GM12878 (cell line): ENCODE results near the gene FOXO3. TPM values are rescaled to one million over a fixed set of nuclear protein-coding genes. Genes with fewer than 3 reads are reported as not detected.

Experiments
- ATAC-seq: fragments of 200-7000 bp; cut with Tn5 transposase; 3 replicates; pipeline ENCODE4 v1.9.1; 2020; ENCODE audit warnings: mild to moderate bottlenecking, moderate library complexity
- BruUV-seq: library from RNA; stranded (reverse); fragments of 400-500 nt; replicated peaks from 2 replicates; lab custom pipeline; 2021; lab: Mats Ljungman, UMichigan
- CTCF ChIA-PET: fragments of 300-600 bp; sonication (Branson Sonifier 250); formaldehyde crosslinking; extraction: SDS; loops from one replicate; lab custom pipeline; 2021; ENCODE audit warnings: inconsistent platforms; lab: Yijun Ruan, JAX
- POLR2A ChIA-PET: fragments of 350-600 bp; formaldehyde crosslinking; extraction: SDS; loops from one replicate; lab custom pipeline; 2021; ENCODE audit warnings: inconsistent platforms; lab: Charles Lee
- RAD21 ChIA-PET: fragments of 300-600 bp; sonication (Branson Sonifier 250); formaldehyde crosslinking; loops from one replicate; lab custom pipeline; 2023; ENCODE audit warnings: antibody characterized with exemption; ENCODE audit not compliant: unreplicated experiment; lab: Charles Lee
- SMC1A ChIA-PET: fragments of 300-600 bp; sonication (Branson Sonifier 250); formaldehyde crosslinking; loops from one replicate; lab custom pipeline; 2023; ENCODE audit not compliant: unreplicated experiment, uncharacterized antibody; lab: Charles Lee
- DNase-seq: peaks from one replicate; pipeline ENCODE4 v3.0.0-alpha.2; 2011; ENCODE audit warnings: low read depth, low spot score
- FAIRE-seq: peaks from 3 replicates; lab custom pipeline; 2011; peaks lifted over from hg19 to GRCh38; lab: Jason Lieb, UNC
- H2AFZ ChIP-seq: 2 replicates; pipeline ENCODE4 v1.6.0; 2011; ENCODE audit warnings: low read depth, low read length, control low read depth; ENCODE audit not compliant: control insufficient read depth
- H3K27ac ChIP-seq: 2 replicates; pipeline ENCODE4 v1.5.1; 2011; ENCODE audit warnings: control low read depth; ENCODE audit not compliant: control insufficient read depth, insufficient read depth
- H3K27me3 ChIP-seq, 2 experiments: replicated peaks in 1 of 2; 2 replicates each; pipeline versions ENCODE4 v1.6.0 to v1.6.1; 2011; ENCODE audit warnings: low read length in 1 of 2; ENCODE audit not compliant: control insufficient read depth in 2 of 2, insufficient read depth in 2 of 2
- H3K36me3 ChIP-seq, 2 experiments: 2 replicates each; pipeline ENCODE4 v1.5.1; 2011; ENCODE audit warnings: low read length in 1 of 2; ENCODE audit not compliant: control insufficient read depth in 2 of 2, insufficient read depth in 2 of 2
- H3K4me1 ChIP-seq: 2 replicates; pipeline ENCODE4 v1.6.1; 2011; ENCODE audit warnings: mild to moderate bottlenecking, low read length, moderate library complexity, mixed read lengths; ENCODE audit not compliant: control insufficient read depth, insufficient read depth
- H3K4me2 ChIP-seq: 2 replicates; pipeline ENCODE4 v1.6.0; 2011; ENCODE audit warnings: control low read depth; ENCODE audit not compliant: control insufficient read depth, insufficient read depth
- H3K4me3 ChIP-seq: fragments of 200-600 bp; sonication (generic); 2 replicates; pipeline ENCODE4 v1.5.1; 2016
- H3K79me2 ChIP-seq: 2 replicates; pipeline ENCODE4 v1.6.0; 2011; ENCODE audit warnings: low read length; ENCODE audit not compliant: control insufficient read depth, insufficient read depth
- H3K9ac ChIP-seq: 2 replicates; pipeline ENCODE4 v1.8.0; 2011; ENCODE audit warnings: low read length, control low read depth, mixed read lengths; ENCODE audit not compliant: control insufficient read depth, insufficient read depth
- H3K9me3 ChIP-seq: replicated peaks from 3 replicates; pipeline ENCODE4 v1.5.1; 2011; ENCODE audit warnings: mild to moderate bottlenecking, low read length; ENCODE audit not compliant: control insufficient read depth, insufficient read depth
- H4K20me1 ChIP-seq: 2 replicates; pipeline ENCODE4 v1.6.0; 2011; ENCODE audit not compliant: control insufficient read depth, insufficient read depth
- BRCA1 ChIP-seq: IDR thresholded peaks from 2 replicates; pipeline ENCODE4 v1.6.1; 2011; ENCODE audit warnings: low read depth, low read length, improper control_type of control experiment
- CBX5 ChIP-seq: sonication (generic); IDR thresholded peaks from 2 replicates; pipeline ENCODE4 v1.6.1; 2016; ENCODE audit warnings: low read depth, moderate library complexity, mild to moderate bottlenecking, inconsistent platforms
- CEBPZ ChIP-seq: fragments of 150-350 bp; IDR thresholded peaks from 2 replicates; pipeline ENCODE4 v1.6.1; 2016; ENCODE audit warnings: low read depth, low read length
- E2F8 ChIP-seq: fragments of 450-650 bp; IDR thresholded peaks from 2 replicates; pipeline ENCODE4 v1.6.1; 2018; ENCODE audit warnings: mild to moderate bottlenecking, low read depth, moderate library complexity; ENCODE audit not compliant: partially characterized antibody
- ETV6 ChIP-seq, 2 experiments: fragments of 450-650 bp in 1 of 2; IDR thresholded peaks in 1 of 2; conservative IDR thresholded peaks in 1 of 2; 2 replicates each; pipeline ENCODE4 v1.6.1; 2014; ENCODE audit warnings: antibody characterized with exemption in 1 of 2, borderline replicate concordance in 1 of 2, low read depth in 1 of 2, mild to moderate bottlenecking in 1 of 2, moderate library complexity in 1 of 2
- KDM1A ChIP-seq: fragments of 200-600 bp; sonication (generic); IDR thresholded peaks from 2 replicates; pipeline ENCODE4 v1.6.1; 2016; ENCODE audit warnings: borderline replicate concordance
- NRF1 ChIP-seq: conservative IDR thresholded peaks from 2 replicates; pipeline ENCODE4 v1.6.1; 2011; ENCODE audit warnings: mild to moderate bottlenecking, low read depth, low read length, improper control_type of control experiment
- RFX5 ChIP-seq: IDR thresholded peaks from 2 replicates; pipeline ENCODE4 v1.6.1; 2011; ENCODE audit warnings: low read depth, low read length, improper control_type of control experiment
- SMAD1 ChIP-seq: fragments of 450-650 bp; IDR thresholded peaks from 2 replicates; pipeline ENCODE4 v1.6.1; 2018; ENCODE audit warnings: mild to moderate bottlenecking, low read depth; ENCODE audit not compliant: partially characterized antibody
- SMAD5 ChIP-seq: IDR thresholded peaks from 2 replicates; pipeline ENCODE4 v1.6.1; 2016; ENCODE audit warnings: antibody characterized with exemption, low read depth
- SMC3 ChIP-seq: IDR thresholded peaks from 2 replicates; pipeline ENCODE4 v1.6.1; 2011; ENCODE audit warnings: low read length, improper control_type of control experiment, borderline replicate concordance
- ZBTB4 ChIP-seq: fragments of 450-650 bp; formaldehyde crosslinking; IDR thresholded peaks from 2 replicates; pipeline ENCODE4 v1.4.0; 2022; ENCODE audit warnings: mild to moderate bottlenecking, moderate library complexity
- ZSCAN29 ChIP-seq: fragments of 450-650 bp; IDR thresholded peaks from 2 replicates; pipeline ENCODE4 v1.6.1; 2017; ENCODE audit warnings: mild to moderate bottlenecking, moderate library complexity
- WGBS: methylation state at CpG from one replicate; pipeline ENCODE4 v1.1.6; 2016; ENCODE audit warnings: low lambda C conversion rate; ENCODE audit not compliant: insufficient replicate concordance, insufficient coverage; ENCODE audit errors: missing lambda C conversion rate; 5-methylcytosine and 5-hydroxymethylcytosine counted together
- in situ Hi-C: fragments of 300-500 bp; cut with MboI; formaldehyde crosslinking; loops from 9 replicates; pipeline ENCODE4 v1.14.3; 2018; ENCODE audit warnings: mixed read lengths
- intact Hi-C: fragments of 100-400 bp; cut with micrococcal nuclease; formaldehyde crosslinking; loops from one replicate; pipeline ENCODE4 v1.14.2; 2022; ENCODE audit not compliant: unreplicated experiment
- polyA plus RNA-seq, 11 experiments: library from polyadenylated mRNA; depleted of rRNA in 4 of 11; unstranded in 6 of 11; stranded (reverse) in 5 of 11; fragments of >200 nt; fragmentation: Nextera tagmentation in 4 of 11; fragmentation: Illumina TruSeq in 1 of 11; extraction: Ambion mirVana in 4 of 11; extraction: Trizol in 1 of 11; gene quantifications; 1 replicate in 1 of 11; 2 replicates in 10 of 11; pipeline versions ENCODE4 v1.2.1 to v1.2.3, GENCODE V29; 2011 to 2016; ENCODE audit warnings: inconsistent platforms in 2 of 11, missing spikeins in 2 of 11, low read depth in 1 of 11
- total RNA-seq, 4 experiments: library from RNA; depleted of rRNA in 3 of 4; stranded (reverse); fragments of >200 nt in 3 of 4; fragmentation: Illumina TruSeq in 1 of 4; extraction: Trizol in 1 of 4; gene quantifications; 2 replicates each; pipeline versions ENCODE4 v1.2.1 to v1.2.3, GENCODE V29; 2013 to 2021

FOXO3 gene
- total and polyA plus RNA-seq, 10 of the 15 experiments (the other 5 are each of a cell fraction or from before 2014, with no cell fraction given) = 0.82 to 4.5 (median 1.7) TPM

- no TSS peak for BruUV-seq
- H2AFZ ChIP-seq = no peak overlapping the region
- peak overlapping the region; percentile 9; the same call in 1 of the 2 replicates for H3K27ac ChIP-seq
- no peak overlapping the region for H3K4me3 ChIP-seq
- no peaks in the 10 kb centered on the region for H3K36me3 ChIP-seq
- ChIA-PET SMC1A (interaction anchor here (0.8 to 1.4 kb wide), 3 partner anchors 11 to 657 kb away, joined by 3 to 5 read pairs (median 3); no protein-coding TSS in a partner anchor), CTCF (interaction anchor here (0.7 to 1.3 kb wide), 3 partner anchors 11 to 21 kb away, joined by 3 to 7 read pairs (median 3); no protein-coding TSS in a partner anchor), POLR2A (no interaction called here), RAD21 (interaction anchor here (1.3 kb wide), 2 partner anchors 10 to 15 kb away, joined by 3 to 6 read pairs; no protein-coding TSS in a partner anchor)
- peaks cover 14% of the 10 kb centered on the region for H3K4me1 ChIP-seq
- DNase-seq (no peak), ATAC-seq (peak; percentile 55), FAIRE-seq (no peak)
- no peaks in the 10 kb centered on the region for H4K20me1 ChIP-seq
- intact Hi-C loops (no loop called here), in situ Hi-C loops (no loop called here)
- H3K79me2 ChIP-seq = peaks cover 16% of the 10 kb centered on the region
- peaks cover 1% of the 10 kb centered on the region; the same call in 1 of the 3 replicates for H3K9me3 ChIP-seq
- no peak overlapping the region for H3K4me2 ChIP-seq
- WGBS = 52% methylated on average over 7 of the region's 7 CpGs
- H3K27me3 ChIP-seq = no peaks in the 10 kb centered on the region
- H3K9ac ChIP-seq = no peak overlapping the region; the same call in 1 of the 2 replicates
- TF ChIP-seq SMAD5 (no peak), ZBTB4 (CRISPR knock-in tag) (no peak), KDM1A (no peak), ETV6 (conservative IDR thresholded peaks at IDR 0.05 in 1 of 2, IDR thresholded peaks at IDR 0.05 in 1 of 2; ENCODE audit: borderline replicate concordance in 1 of 2, low read depth in 1 of 2) (no peak), SMAD1 (no peak), CEBPZ (no peak), E2F8 (no peak), RFX5 (no peak), NRF1 (no peak), CBX5 (no peak), SMC3 (no peak), ZSCAN29 (no peak), BRCA1 (no peak)
These were observed 47.9 kb downstream of the FOXO3 start for GRCh38 chr6:108608453-108609275.
